Thymus (tissue), 11 donors: ENCODE data around the gene RPS6KC1. TPM values are rescaled to one million over a fixed set of nuclear protein-coding genes. Genes with fewer than 3 reads are reported as not detected.
"Not testable (repeated sequence)": the region's sequence is repeated elsewhere in the genome, so short reads cannot be mapped to it uniquely, and the experiment has no call there.

Source experiments
- DNase-seq, 9 donors: peaks; one replicate each; pipeline ENCODE4 v3.0.0-alpha.2; 2013; ENCODE audit warnings: low spot score in 9 of 9, low read depth in 6 of 9, missing footprints in 1 of 9
- H3K27ac ChIP-seq, 2 donors: one replicate each; pipeline ENCODE4 v1.5.1; 2013; ENCODE audit warnings: control low read depth in 1 of 2, low read depth in 1 of 2, low read length in 1 of 2, mild to moderate bottlenecking in 1 of 2, moderate library complexity in 1 of 2
- H3K27me3 ChIP-seq, 2 donors: one replicate each; pipeline ENCODE4 v1.5.1; 2013; ENCODE audit warnings: low read length in 1 of 2; ENCODE audit not compliant: control insufficient read depth in 2 of 2, insufficient read depth in 1 of 2
- H3K36me3 ChIP-seq, 2 donors: one replicate each; pipeline ENCODE4 v1.5.1; 2013; ENCODE audit warnings: low read length in 1 of 2, mild to moderate bottlenecking in 1 of 2, moderate library complexity in 1 of 2; ENCODE audit not compliant: control insufficient read depth in 2 of 2, insufficient read depth in 2 of 2
- H3K4me1 ChIP-seq, 2 donors: one replicate each; pipeline ENCODE4 v1.5.1; 2013; ENCODE audit warnings: low read length in 2 of 2; ENCODE audit not compliant: control insufficient read depth in 2 of 2, insufficient read depth in 2 of 2
- H3K4me3 ChIP-seq, 2 donors: one replicate each; pipeline ENCODE4 v1.5.1; 2013; ENCODE audit warnings: low read length in 2 of 2, control low read depth in 1 of 2, mild to moderate bottlenecking in 1 of 2
- H3K9me3 ChIP-seq, 2 donors: one replicate each; pipeline ENCODE4 v1.5.1; 2013; ENCODE audit warnings: low read length in 1 of 2, mild to moderate bottlenecking in 1 of 2; ENCODE audit not compliant: control insufficient read depth in 2 of 2, insufficient read depth in 1 of 2
- WGBS: extraction: QIAGEN DNeasy Blood & Tissue Kit; methylation state at CpG from one replicate; pipeline ENCODE4 v1.1.7; 2013; 5-methylcytosine and 5-hydroxymethylcytosine counted together
- polyA plus RNA-seq: library from polyadenylated mRNA; stranded (reverse); fragments of 200-250 nt; gene quantifications from one replicate; pipeline ENCODE4 v1.2.3, GENCODE V29; 2013
- total RNA-seq: library from RNA; stranded (reverse); fragments of 120-200 nt; gene quantifications from one replicate; pipeline ENCODE4 v1.2.4, GENCODE V29; 2013
- donor health status: healthy.

Gene RPS6KC1
- total and polyA plus RNA-seq, 2 donors = 7.2 to 8.8 TPM

GRCh38 chr1:213286235-213286634 is 235.2 kb downstream of the RPS6KC1 start:
- no peaks in the 10 kb centered on the region for H3K36me3 ChIP-seq
- H3K27me3 ChIP-seq = no peaks in the 10 kb centered on the region
- no peak overlapping the region for H3K27ac ChIP-seq
- H3K4me1 ChIP-seq = no peaks in the 10 kb centered on the region
- H3K9me3 ChIP-seq = no peaks in the 10 kb centered on the region
- WGBS = 95% methylated on average over 1 of the region's 1 CpG
- no peak for DNase-seq
- H3K4me3 ChIP-seq = no peak overlapping the region

GRCh38 chr1:213287987-213288386 is 236.9 kb downstream of the RPS6KC1 start:
- Histone ChIP-seq H3K4me1 (no peaks in the 10 kb centered on the region), H3K27me3 (no peaks in the 10 kb centered on the region), H3K9me3 (no peaks in the 10 kb centered on the region), H3K36me3 (no peaks in the 10 kb centered on the region), H3K27ac (no peak overlapping the region), H3K4me3 (no peak overlapping the region)
- no peak for DNase-seq
- 94% methylated on average over 5 of the region's 5 CpGs for WGBS

DNA sequence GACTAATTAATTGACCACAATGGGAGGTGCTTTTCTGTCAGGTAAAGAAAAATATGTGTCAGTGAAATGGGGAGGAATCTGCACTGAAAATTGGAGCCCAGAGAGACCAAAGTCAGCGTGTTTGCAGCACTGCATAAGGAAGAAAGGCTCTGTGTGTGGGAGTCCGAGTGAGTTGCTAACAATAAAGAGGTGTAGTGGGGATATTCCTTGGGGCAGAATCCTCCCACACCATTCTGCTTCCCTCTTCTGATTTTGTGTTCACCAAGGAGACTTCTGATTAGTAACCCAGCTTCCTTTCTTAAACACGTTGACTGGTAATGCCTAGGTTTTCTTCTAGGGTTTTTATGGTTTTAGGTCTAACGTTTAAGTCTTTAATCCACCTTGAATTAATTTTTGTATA is 240.5 kb downstream of the RPS6KC1 start:
- WGBS = 95% methylated on average over 4 of the region's 4 CpGs
- Histone ChIP-seq H3K9me3 (no peaks in the 10 kb centered on the region), H3K27ac (no peak overlapping the region), H3K27me3 (no peaks in the 10 kb centered on the region), H3K36me3 (no peaks in the 10 kb centered on the region), H3K4me1 (no peaks in the 10 kb centered on the region), H3K4me3 (no peak overlapping the region)
- no peak for DNase-seq

DNA sequence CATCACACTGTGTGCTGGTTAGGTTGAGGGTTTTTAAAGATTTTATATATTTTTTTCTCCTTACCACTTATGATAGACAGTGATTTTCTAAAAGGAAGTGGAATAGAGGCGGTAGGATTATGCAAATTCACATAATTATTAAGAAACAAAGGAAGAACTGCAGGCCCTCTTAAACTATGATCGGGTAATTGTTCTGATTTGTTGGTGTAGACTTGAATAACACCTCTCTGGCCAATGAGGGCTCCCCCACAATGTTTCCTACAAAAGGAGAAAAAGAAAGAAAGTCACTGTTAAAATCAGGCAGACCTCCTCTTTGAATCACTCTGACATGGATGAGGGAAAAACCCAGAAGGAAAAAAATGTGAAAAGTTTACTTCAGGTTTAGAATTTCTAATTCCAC is 241.6 kb downstream of the RPS6KC1 start:
- no peaks in the 10 kb centered on the region for H3K9me3 ChIP-seq
- no peak for DNase-seq
- 95% methylated on average over 2 of the region's 2 CpGs for WGBS
- no peak overlapping the region for H3K4me3 ChIP-seq
- no peaks in the 10 kb centered on the region for H3K27me3 ChIP-seq
- H3K36me3 ChIP-seq = no peaks in the 10 kb centered on the region
- no peaks in the 10 kb centered on the region for H3K4me1 ChIP-seq
- no peak overlapping the region for H3K27ac ChIP-seq

GRCh38 chr1:213295860-213296259 is 244.8 kb downstream of the RPS6KC1 start:
- DNase-seq = no peak
- 100% methylated on average over 1 of the region's 1 CpG for WGBS
- no peaks in the 10 kb centered on the region for H3K4me1 ChIP-seq
- no peak overlapping the region for H3K4me3 ChIP-seq
- no peak overlapping the region for H3K27ac ChIP-seq
- H3K9me3 ChIP-seq = peaks cover 0 to 1% of the 10 kb centered on the region in 2 donors
- H3K27me3 ChIP-seq = no peaks in the 10 kb centered on the region
- H3K36me3 ChIP-seq = no peaks in the 10 kb centered on the region

- Histone ChIP-seq H3K36me3 (no peaks in the 10 kb centered on the region), H3K4me3 (no peak overlapping the region), H3K4me1 (no peaks in the 10 kb centered on the region)
Measured at GRCh38 chr1:213296558-213296957, 245.5 kb downstream of the RPS6KC1 start.

GRCh38 chr1:213297021-213297420 is 246.0 kb downstream of the RPS6KC1 start:
- Histone ChIP-seq H3K27ac (no peak overlapping the region), H3K36me3 (no peaks in the 10 kb centered on the region), H3K9me3 (peaks cover 0 to 2% of the 10 kb centered on the region in 2 donors), H3K4me1 (no peaks in the 10 kb centered on the region), H3K4me3 (no peak overlapping the region), H3K27me3 (no peaks in the 10 kb centered on the region)
- 96% methylated on average over 5 of the region's 5 CpGs for WGBS
- DNase-seq = no peak

More at GRCh38 chr1:213296558-213296957, 245.5 kb downstream of the RPS6KC1 start:
- H3K9me3 ChIP-seq = peaks cover 0 to 2% of the 10 kb centered on the region in 2 donors
- no peak overlapping the region for H3K27ac ChIP-seq
- DNase-seq = no peak
- no peaks in the 10 kb centered on the region for H3K27me3 ChIP-seq

GRCh38 chr1:213300433-213300832 is 249.4 kb downstream of the RPS6KC1 start:
- no peaks in the 10 kb centered on the region for H3K4me1 ChIP-seq
- 82% methylated on average over 5 of the region's 5 CpGs for WGBS
- peaks cover 0 to 2% of the 10 kb centered on the region in 2 donors for H3K9me3 ChIP-seq
- H3K4me3 ChIP-seq = no peak overlapping the region
- H3K27ac ChIP-seq = no peak overlapping the region
- no peak for DNase-seq
- H3K36me3 ChIP-seq = no peaks in the 10 kb centered on the region
- H3K27me3 ChIP-seq = no peaks in the 10 kb centered on the region

DNA sequence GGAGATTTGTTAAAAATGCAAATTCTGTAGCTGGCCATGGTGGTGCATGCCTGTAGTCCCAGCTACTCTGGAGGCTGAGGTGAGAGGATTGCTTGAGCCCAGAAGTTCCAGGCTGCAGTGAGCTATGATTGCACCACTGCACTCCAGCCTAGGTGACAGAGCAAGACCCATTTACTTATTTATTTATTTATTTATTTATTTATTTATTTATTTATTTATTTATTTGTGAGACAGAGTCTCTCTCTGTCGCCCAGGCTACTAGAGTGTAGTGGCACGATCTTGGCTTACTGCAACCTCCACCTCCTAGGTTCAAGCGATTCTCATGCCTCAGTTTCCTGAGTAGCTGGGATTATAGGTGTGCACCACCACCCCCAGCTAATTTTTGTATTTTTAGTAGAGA is 250.5 kb downstream of the RPS6KC1 start:
- H3K36me3 ChIP-seq, DNase-seq, H3K27ac ChIP-seq, H3K4me3 ChIP-seq, H3K27me3 ChIP-seq, H3K9me3 ChIP-seq, H3K4me1 ChIP-seq: not testable (repeated sequence)
- WGBS = 96% methylated on average over 3 of the region's 3 CpGs

- no peak for DNase-seq
- no peak overlapping the region for H3K27ac ChIP-seq
- no peaks in the 10 kb centered on the region for H3K36me3 ChIP-seq
- peaks cover 0 to 2% of the 10 kb centered on the region in 2 donors for H3K9me3 ChIP-seq
- H3K27me3 ChIP-seq = no peaks in the 10 kb centered on the region
- WGBS = 76% methylated on average over 8 of the region's 8 CpGs
- H3K4me3 ChIP-seq = no peak overlapping the region
- H3K4me1 ChIP-seq = no peaks in the 10 kb centered on the region
Measured at GRCh38 chr1:213303286-213303685, 252.2 kb downstream of the RPS6KC1 start.
